IPS-15b (cell line): Measurements from ENCODE around the gene MPV17L2.
A peak's percentile ranks its signal among the peaks of the same experiment; 100 is the strongest.

Source experiments
- H3K27me3 ChIP-seq: one replicate; pipeline ENCODE4 v1.6.1; 2013; ENCODE audit warnings: low read length; ENCODE audit not compliant: control insufficient read depth, insufficient read depth
- H3K36me3 ChIP-seq: one replicate; pipeline ENCODE4 v1.6.1; 2013; ENCODE audit warnings: low read length; ENCODE audit not compliant: control insufficient read depth, insufficient read depth
- H3K4me1 ChIP-seq: one replicate; pipeline ENCODE4 v1.6.1; 2013; ENCODE audit warnings: mild to moderate bottlenecking, low read length; ENCODE audit not compliant: control insufficient read depth, insufficient read depth
- H3K4me3 ChIP-seq: one replicate; pipeline ENCODE4 v1.5.1; 2013; ENCODE audit warnings: low read depth, low read length
- H3K9ac ChIP-seq: one replicate; pipeline ENCODE4 v1.6.1; 2013; ENCODE audit warnings: low read depth, mild to moderate bottlenecking, low read length
- H3K9me3 ChIP-seq: one replicate; pipeline ENCODE4 v1.6.1; 2013; ENCODE audit warnings: mild to moderate bottlenecking, low read length; ENCODE audit not compliant: control insufficient read depth, insufficient read depth

MPV17L2 gene

GRCh38 chr19:18211683-18212082 is 18.7 kb downstream of the MPV17L2 start:
- H3K9me3 ChIP-seq = no peaks in the 10 kb centered on the region
- H3K4me3 ChIP-seq = no peak overlapping the region
- no peaks in the 10 kb centered on the region for H3K27me3 ChIP-seq
- H3K36me3 ChIP-seq = peaks cover 2% of the 10 kb centered on the region
- H3K9ac ChIP-seq = no peak overlapping the region
- peaks cover 4% of the 10 kb centered on the region for H3K4me1 ChIP-seq

DNA sequence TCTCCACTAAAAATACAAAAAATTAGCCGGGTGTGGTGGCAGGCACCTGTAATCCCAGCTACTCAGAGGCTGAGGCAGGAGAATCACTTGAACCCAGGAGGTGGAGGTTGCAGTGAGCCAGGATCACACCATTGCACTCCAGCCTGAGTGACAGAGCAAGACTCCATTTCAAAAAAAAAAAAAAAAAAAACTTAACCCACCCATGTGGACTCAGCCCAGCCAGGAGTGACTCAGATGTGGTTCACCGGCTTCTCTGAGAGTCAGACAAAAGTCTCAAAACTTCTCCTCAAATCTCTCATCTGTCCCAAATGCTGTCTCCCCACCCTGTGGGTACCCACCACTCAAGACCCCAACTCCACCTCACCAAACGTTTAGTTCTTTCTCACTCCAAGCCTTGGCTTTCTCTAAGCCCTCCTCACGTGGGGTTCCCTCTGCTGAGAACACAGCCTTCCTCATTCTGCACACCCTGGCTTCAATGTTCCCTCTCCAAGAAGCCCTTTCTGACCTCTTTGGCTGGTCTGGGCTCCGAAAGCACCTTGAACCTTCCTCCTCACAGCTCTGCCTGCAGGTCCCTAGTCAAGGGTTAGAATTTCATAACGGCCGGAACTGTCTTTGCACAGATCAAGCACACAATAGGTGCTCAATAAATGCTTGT is 21.9 kb downstream of the MPV17L2 start:
- Histone ChIP-seq H3K9ac (no peak overlapping the region), H3K4me1 (no peaks in the 10 kb centered on the region), H3K36me3 (peaks cover 2% of the 10 kb centered on the region), H3K9me3 (no peaks in the 10 kb centered on the region), H3K4me3 (no peak overlapping the region), H3K27me3 (peaks cover 1% of the 10 kb centered on the region)

DNA sequence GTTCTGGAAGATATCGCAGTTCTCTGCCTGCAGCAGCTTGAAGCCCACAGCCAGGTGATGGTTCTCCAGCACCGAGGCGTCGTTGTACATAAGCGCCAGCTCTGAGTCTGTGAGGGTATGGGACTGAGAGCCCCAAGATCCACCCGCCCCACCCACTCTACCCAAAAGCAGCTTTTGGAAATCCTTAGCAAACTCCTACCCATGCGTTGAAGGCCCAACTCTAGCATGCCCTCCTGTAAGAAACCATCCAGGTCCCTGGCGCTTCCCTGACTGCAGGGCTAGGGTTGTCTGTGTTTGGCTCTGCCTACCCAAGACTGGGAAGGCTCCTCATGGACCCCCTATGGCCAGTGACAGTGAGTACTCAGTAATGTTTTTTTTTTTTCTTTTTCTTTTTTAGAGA is 23.8 kb downstream of the MPV17L2 start:
- H3K4me1 ChIP-seq = peaks cover 2% of the 10 kb centered on the region
- no peak overlapping the region for H3K4me3 ChIP-seq
- no peaks in the 10 kb centered on the region for H3K36me3 ChIP-seq
- no peaks in the 10 kb centered on the region for H3K9me3 ChIP-seq
- H3K27me3 ChIP-seq = peaks cover 2% of the 10 kb centered on the region
- no peak overlapping the region for H3K9ac ChIP-seq

DNA sequence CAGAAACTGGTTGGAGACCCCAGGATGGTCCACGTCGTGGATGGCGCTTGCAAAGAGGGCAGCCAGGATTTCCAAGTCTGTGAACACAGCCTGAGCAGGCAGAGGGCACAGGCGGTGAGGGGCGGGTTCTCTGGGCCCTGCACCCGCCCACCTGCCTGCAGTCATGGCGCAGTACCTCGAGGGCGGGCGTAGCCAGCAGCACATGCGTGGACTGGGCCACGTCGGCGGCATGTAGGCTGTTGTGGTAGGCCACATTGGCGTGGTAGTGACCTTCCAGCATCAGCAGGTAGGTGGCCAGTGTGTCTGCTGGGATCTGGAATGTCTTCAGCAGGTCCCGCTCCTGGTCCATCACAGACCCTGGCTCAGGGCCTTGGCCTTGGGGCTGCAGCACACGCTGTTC is 25.1 kb downstream of the MPV17L2 start:
- Histone ChIP-seq H3K9ac (no peak overlapping the region), H3K9me3 (no peaks in the 10 kb centered on the region), H3K4me1 (peaks cover 2% of the 10 kb centered on the region), H3K4me3 (no peak overlapping the region), H3K27me3 (peaks cover 2% of the 10 kb centered on the region), H3K36me3 (no peaks in the 10 kb centered on the region)

DNA sequence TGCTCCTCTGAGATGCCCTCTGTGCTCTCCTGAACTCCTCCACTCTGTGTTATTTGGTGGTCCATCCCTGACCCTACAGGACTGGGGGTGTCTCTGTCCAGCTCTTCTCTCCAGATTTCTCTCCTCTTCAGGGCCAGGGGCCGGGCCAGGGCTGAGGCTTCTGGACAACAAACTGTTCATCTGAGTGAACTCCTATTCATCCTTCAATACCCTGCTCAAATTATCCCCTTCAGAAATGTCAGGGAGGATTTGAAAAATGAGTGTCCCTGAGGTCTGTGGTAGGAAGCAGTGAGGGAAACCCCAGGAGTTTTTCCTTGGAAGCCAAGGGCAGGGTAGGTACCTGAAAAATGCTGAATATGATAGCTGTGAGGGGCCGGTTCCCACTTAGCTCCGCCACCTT is 25.6 kb downstream of the MPV17L2 start:
- Histone ChIP-seq H3K4me3 (no peak overlapping the region), H3K27me3 (peaks cover 2% of the 10 kb centered on the region), H3K9ac (no peak overlapping the region), H3K9me3 (no peaks in the 10 kb centered on the region), H3K4me1 (peaks cover 2% of the 10 kb centered on the region), H3K36me3 (no peaks in the 10 kb centered on the region)

DNA sequence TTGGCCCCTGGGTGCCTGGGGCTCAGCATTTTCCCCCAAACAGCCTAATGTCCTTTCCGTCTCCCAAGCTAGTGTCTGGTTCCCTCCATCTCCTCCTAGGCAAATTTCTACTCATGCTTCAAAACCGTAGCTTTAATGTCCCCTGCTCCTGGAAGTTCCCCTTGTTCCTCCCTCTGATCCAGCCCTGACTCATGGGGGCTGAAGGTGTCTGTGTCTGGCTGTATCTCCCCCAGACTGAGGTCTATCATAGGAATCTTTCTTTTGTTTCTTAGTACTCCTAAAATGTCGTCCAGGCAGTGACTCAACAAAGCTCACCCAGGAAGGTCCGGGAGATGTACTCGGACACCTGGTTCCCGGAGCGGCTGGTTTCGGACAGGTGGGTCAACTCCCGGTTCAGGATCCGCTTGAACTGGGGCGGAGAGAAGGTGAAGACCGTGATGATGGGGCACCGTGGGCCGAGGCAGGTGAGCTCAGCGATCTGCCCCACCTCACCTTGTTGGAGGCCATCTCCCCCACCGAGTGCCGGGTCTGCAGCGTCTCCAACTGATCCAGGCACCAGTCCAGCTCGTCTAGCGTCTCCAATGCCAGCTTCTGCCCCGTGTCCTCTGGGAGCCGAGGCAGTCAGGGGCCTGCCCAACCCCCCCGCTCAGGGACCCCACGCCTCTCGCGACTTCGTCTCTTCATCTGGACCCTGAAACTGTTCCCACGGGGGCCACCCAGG is 27.1 kb downstream of the MPV17L2 start:
- Histone ChIP-seq H3K36me3 (no peaks in the 10 kb centered on the region), H3K27me3 (peaks cover 4% of the 10 kb centered on the region), H3K9ac (no peak overlapping the region), H3K4me3 (peak overlapping the region; percentile 42), H3K4me1 (peaks cover 2% of the 10 kb centered on the region), H3K9me3 (no peaks in the 10 kb centered on the region)

DNA sequence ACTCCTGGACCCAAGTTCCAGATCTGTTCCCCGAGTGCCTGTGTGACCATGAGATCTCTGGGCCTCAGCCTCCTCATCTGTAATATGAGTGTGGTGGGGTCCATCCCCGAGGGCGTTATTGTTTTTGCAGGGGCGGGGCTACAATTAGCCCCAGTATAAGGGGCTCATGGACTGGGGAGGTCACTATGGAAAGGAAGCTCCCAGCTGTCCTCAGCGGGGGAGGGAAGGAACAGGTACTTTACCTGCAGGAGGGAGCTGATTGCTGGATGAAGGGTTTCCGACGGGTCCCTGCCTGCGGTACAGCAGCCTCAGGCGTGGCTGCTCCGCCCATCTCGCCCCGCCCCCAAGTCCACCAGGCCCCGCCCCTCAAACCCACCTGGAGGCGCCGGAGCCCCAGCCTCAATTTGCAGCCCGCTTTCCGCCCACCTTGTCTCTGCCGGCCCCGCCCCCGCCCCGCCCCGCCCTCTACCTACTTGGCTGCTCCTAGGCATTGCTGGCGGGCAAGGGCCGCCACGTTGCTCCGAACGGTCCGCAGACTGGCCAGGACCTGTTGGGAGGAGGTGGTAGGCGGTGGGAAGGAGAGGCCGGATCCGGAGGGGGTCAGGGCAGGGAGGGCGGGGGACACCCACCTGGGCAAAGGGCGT is 27.7 kb downstream of the MPV17L2 start:
- peak overlapping the region; percentile 12 for H3K9ac ChIP-seq
- H3K4me3 ChIP-seq = peak overlapping the region; percentile 42
- peaks cover 4% of the 10 kb centered on the region for H3K4me1 ChIP-seq

GRCh38 chr19:18221815-18222725 is 29.1 kb downstream of the MPV17L2 start:
- no peak overlapping the region for H3K9ac ChIP-seq
- H3K4me3 ChIP-seq = no peak overlapping the region
- peaks cover 4% of the 10 kb centered on the region for H3K4me1 ChIP-seq

More for the DNA sequence above, 27.7 kb downstream of the MPV17L2 start:
- H3K27me3 ChIP-seq = peaks cover 11% of the 10 kb centered on the region
- no peaks in the 10 kb centered on the region for H3K36me3 ChIP-seq
- no peaks in the 10 kb centered on the region for H3K9me3 ChIP-seq

DNA sequence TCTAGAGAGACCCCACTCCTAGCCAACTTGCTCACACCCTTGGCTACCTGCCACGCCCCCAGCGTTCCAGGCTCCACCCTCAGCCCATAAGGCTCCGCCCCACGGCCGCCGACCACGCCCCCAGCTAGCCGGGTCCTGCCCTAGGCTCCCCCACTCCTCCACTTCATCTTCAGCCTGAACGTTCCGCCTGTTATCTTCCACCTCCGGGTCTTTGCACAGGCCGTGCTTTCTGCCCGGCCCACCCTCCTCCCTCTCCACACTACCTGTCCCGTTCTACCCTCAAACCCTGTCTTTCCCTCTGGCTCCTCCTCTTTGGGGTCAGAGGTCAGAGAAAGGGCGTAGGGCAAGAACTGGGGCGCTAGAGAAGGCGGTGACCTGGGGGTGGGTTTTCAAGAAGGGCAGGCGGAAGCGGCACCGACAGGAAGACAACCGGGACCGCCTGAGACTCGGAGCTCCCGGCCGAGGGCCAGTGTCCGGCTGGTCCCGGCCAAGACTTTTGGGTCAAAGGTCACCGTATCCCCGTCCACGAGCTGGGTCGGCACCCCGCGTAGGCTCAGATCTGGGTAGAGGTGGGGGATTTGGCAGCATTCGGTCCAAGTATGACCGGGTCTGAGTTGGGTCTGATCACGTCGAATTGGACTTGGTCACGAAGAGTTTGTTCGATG is 31.0 kb downstream of the MPV17L2 start:
- H3K27me3 ChIP-seq = peaks cover 20% of the 10 kb centered on the region
- H3K4me1 ChIP-seq = peaks cover 4% of the 10 kb centered on the region
- H3K4me3 ChIP-seq = peak overlapping the region; percentile 95
- no peaks in the 10 kb centered on the region for H3K36me3 ChIP-seq
- H3K9me3 ChIP-seq = no peaks in the 10 kb centered on the region
- H3K9ac ChIP-seq = peak overlapping the region; percentile 94

More at GRCh38 chr19:18221815-18222725, 29.1 kb downstream of the MPV17L2 start:
- Histone ChIP-seq H3K27me3 (peaks cover 19% of the 10 kb centered on the region), H3K36me3 (no peaks in the 10 kb centered on the region), H3K9me3 (no peaks in the 10 kb centered on the region)

DNA sequence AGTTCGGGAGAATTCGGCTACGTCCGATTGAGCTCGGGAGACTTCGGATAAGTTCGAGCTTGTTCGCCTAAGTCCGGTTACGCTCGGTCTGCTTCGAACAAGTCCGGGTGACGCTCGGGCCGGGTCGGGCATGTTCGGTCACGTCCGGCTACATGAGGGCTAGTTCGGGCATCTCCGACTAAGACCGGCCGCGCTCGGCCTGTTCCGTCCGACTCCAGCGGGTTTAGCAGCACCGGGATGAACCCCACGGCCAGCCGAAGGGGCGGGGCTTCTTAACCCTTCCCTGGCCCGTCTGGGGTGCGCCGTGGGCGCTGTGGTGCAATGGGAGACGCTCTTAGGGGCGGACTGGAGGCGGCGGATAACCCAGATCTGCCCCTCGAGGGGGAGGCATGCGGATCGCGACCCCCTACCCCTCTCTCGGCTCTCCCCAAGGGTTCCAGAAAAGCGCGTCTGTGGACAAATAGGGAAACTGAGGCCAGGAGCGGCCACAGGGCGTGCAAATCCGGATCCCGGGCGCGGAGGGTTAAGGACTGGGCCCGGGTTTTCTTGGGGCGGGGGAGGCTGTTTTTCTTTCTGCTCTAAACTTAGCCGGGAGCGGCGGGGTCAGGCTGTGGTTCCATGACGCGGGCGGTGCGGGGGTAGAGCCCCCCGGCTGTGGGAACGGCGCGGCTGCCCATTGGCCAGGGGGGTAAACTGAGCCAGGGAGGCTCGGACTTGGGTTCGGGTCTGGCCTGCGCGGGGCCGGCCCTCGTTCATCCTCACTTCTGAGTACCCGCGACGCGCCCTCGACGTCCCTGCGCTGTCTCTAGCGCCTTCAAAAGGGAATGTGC is 31.7 kb downstream of the MPV17L2 start:
- Histone ChIP-seq H3K4me1 (peaks cover 4% of the 10 kb centered on the region), H3K4me3 (peak overlapping the region; percentile 95), H3K9me3 (no peaks in the 10 kb centered on the region), H3K9ac (peak overlapping the region; percentile 94), H3K27me3 (peaks cover 20% of the 10 kb centered on the region), H3K36me3 (no peaks in the 10 kb centered on the region)
